Keratinocyte (primary cell): ENCODE measurements around the gene VMP1.

ENCODE experiments used
- CTCF ChIP-seq, 3 experiments: IDR thresholded peaks in 1 of 3; conservative IDR thresholded peaks in 1 of 3; optimal IDR thresholded peaks in 1 of 3; 2 replicates in 2 of 3; 3 replicates in 1 of 3; pipeline versions ENCODE3 to v1.5.1; 2011; ENCODE audit warnings: low read length in 3 of 3, mild to moderate bottlenecking in 3 of 3, moderate library complexity in 2 of 3, control low read depth in 1 of 3, inconsistent platforms in 1 of 3; ENCODE audit not compliant: insufficient read depth in 2 of 3; ENCODE audit errors: extremely low read depth in 1 of 3
- EZH2 ChIP-seq: IDR thresholded peaks from one replicate; pipeline ENCODE4 v1.6.1; 2012; ENCODE audit warnings: inconsistent platforms, mild to moderate bottlenecking, low read length, moderate library complexity

DNA sequence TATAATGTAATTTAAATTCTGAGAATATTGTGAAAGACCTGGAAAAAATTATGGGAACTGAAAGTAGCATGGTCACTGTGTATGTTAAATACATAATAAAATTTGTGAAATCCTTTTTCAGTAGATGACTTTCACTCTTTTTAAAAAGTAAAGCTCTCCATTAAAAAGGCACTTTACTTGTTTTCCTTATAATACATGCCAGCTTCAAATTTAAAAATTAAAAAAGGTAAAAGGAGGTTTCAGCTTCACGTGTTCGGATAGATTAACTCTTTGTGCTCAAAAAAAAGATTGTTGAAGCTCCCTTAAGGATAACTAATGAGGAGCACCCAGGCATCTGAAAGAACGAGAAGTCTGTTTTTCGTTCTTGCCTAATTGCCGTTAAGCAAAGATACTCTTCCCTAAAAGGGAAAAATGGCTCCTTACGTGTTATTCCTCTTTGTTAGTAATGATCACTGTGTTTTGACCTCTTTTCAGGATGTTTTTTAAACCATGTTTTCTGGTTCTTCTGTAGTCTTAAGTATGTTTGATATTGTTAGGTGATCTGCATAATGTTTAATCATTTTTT, 97.5 kb downstream of the VMP1 start:
- no peak for TF ChIP-seq CTCF (optimal IDR thresholded peaks at IDR 0.05 in 1 of 3, IDR thresholded peaks at IDR 0.05 in 1 of 3, conservative IDR thresholded peaks at IDR 0.05 in 1 of 3; ENCODE audit: extremely low read depth in 1 of 3, insufficient read depth in 2 of 3, low read length in 3 of 3)
- TF ChIP-seq EZH2, result no peak
